GM11168 (cell line): ENCODE results near the gene ANKRD10.
"Not testable (repeated sequence)": the region's sequence is repeated elsewhere in the genome, so short reads cannot be mapped to it uniquely, and the experiment has no call there.

Experiments used
- in situ Hi-C: fragments of 300-500 bp; cut with MboI; formaldehyde crosslinking; loops from one replicate; pipeline ENCODE4 v1.12.0; 2022; ENCODE audit warnings: low sequenced_read_pairs; ENCODE audit not compliant: unreplicated experiment

ANKRD10 gene

DNA sequence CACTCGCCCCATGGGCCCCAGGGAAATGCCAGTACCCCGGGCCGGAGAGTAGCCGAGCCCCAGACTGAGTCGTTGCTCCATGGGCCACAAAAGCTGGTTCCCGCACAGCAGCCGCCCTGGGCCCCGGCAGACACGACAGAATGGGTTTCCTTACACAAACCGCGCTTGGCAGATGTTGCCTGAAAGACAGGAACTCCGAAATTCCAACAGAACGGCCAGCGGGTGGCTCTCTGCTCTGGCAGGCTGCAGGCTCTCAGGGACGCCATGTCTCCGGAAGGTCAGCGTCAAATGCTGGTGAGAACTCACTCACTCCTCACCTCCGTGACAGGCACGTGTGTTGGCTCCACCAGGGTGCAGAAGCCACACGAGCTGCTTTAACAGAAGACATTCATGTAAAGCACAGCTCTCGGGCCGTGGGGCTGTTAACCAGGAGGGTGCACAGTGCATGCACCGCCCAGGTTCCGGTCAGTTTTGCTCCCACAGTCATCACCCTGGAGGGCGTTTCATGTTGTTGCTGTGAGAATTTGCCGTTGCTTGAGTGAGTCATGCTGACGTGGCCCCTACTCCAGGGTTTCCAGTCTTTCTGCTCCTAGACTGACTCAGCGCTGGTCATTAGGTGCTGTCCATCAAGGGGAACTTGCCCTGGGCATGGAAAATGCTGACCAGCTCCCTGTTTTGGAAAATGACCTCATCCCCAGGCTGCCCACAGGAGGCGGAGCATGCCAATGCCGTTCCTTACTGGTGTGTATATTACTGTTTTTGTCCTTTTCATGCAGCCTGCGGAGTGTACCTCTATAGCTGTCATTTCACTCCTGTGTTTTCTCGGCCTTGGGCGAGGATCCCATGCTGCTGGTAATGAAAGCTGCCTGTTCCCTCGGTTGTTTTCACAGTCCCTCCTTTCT lies 44.8 kb downstream of the ANKRD10 start:
- in situ Hi-C loops: no loop called here

DNA sequence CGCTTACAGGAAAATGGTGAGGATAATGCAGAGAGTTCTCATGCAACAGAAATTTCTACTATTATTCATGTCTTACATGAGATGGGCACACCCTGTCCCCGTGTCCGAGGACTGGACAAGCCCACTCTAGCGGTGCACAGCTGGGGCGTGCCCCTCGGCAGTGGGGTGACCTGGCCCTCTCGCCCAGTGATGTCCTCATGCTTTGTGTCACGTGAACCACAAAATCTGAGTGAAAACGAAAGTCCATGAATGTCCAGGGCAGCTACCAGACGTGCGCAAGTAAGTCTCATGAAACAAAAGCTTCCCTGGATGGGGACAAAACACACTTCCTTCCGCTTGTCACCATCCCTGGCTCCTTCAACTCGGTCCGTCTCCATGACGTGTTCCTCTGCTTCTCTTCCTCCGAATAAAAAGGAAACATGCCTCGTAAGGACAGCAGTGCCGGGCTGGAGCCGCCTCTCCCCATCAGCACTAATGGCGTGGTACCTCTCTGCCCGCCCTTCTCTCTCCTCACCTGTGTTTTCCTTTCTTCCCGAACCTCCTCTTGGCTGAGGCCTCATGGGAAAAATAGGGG lies 45.6 kb downstream of the ANKRD10 start:
- in situ Hi-C loops: no loop called here

DNA sequence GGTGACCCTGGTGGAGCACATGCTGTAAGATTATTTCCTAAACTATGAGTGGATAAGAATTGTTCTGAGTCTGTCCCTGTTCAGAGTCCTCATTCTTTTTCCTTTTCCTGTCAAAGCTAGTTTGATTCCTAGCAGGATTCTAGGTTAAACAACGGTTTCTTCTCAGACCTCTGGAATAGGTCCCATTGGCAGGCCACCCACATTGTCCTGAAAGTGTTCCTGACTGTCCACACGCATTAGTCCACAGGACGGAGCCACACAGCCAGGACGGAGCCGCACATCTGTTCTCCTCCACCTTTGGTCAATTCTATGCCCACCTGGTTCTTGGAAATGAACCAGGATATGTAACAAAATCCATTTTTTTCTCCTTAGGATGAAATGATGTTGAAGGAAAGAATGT lies 46.1 kb downstream of the ANKRD10 start:
- in situ Hi-C loops: no loop called here

DNA sequence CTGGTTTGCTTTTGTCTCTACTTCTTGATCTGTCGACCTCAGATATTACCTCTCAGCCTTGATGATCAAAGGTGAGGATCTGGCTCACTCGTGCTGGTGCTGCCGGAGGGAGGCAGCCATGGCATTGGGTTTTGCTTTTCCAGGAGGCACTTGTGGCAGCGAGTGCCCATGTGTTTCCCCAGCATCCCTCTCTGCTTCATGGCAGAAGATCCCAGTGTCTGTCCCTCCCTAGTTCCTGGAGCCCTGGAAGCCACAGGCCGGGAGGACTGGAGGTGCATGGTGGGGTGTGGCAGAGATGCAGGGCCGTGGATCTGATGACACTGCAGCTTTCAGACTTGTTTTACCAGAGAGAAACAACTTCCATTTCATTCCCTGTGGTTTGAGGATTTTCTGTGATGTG lies 47.5 kb downstream of the ANKRD10 start:
- in situ Hi-C loops: no loop called here

DNA sequence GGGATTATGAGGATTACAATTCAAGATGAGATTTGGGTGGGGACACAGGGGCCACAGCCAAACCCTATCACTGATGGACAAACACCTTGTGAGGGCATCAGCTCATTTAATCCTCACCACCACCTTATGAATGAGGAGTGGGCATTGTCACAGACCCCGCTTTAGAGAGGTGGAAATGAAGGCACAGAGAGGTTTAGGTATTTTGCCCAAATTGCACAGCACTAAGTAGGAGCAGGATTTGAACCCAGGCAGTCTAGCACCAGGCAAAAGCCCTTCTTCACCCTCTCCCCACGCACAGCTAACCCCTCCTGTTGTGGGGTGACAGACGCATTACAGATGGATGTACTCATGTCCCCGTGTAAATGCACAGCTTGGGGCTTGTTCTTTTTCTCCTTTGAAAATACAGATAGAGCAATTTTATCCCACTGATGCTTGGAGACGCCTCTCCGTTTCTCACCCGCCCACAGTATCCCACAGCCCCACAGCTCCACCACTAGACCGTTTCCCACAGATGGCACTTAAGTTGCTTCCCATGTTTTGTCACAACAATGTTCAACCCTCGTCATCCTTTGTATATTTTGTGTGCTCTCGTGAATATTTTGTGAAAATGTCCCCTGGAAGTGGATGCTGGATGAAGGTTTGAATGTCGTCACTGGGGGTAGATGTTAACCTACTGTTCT lies 48.2 kb downstream of the ANKRD10 start:
- in situ Hi-C loops: no loop called here

DNA sequence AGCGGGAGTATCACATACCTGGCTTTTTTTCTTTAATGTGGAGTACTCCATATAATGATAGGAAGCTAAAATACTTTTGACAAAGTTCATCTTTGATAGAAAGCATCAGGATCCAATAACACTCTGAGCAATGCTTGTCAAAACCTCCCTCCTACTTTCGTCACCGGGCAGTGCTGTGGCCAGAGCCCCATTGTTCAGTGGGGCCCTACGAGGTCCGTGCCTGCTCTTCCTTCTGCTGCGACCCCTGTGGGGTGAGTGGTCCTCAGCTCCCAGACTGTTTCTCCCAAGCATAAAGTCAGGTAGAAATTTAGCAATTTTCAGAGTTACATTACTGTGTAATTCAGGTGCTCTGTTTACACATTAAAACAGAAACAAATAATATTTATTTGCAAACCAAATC lies 51.2 kb downstream of the ANKRD10 start:
- in situ Hi-C loops: no loop called here

DNA sequence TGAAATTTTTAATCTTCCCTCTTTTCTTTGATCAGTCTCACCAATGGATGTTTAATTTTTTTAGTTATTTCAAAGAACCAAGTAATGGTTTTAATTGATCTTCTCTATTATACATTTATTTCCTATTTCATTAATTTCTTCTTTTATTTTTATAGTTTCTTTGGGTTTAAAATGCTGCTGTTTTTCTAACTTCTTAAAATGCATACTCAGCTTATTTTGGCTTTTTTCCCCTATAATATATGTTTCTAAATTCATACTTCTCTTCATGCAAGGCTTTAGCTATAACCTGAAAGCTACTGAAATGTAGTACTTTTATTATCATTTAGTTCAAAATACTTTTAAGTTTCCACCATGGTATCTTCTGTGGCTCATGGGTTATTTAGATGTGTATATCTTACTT lies 53.9 kb downstream of the ANKRD10 start:
- in situ Hi-C loops: no loop called here

DNA sequence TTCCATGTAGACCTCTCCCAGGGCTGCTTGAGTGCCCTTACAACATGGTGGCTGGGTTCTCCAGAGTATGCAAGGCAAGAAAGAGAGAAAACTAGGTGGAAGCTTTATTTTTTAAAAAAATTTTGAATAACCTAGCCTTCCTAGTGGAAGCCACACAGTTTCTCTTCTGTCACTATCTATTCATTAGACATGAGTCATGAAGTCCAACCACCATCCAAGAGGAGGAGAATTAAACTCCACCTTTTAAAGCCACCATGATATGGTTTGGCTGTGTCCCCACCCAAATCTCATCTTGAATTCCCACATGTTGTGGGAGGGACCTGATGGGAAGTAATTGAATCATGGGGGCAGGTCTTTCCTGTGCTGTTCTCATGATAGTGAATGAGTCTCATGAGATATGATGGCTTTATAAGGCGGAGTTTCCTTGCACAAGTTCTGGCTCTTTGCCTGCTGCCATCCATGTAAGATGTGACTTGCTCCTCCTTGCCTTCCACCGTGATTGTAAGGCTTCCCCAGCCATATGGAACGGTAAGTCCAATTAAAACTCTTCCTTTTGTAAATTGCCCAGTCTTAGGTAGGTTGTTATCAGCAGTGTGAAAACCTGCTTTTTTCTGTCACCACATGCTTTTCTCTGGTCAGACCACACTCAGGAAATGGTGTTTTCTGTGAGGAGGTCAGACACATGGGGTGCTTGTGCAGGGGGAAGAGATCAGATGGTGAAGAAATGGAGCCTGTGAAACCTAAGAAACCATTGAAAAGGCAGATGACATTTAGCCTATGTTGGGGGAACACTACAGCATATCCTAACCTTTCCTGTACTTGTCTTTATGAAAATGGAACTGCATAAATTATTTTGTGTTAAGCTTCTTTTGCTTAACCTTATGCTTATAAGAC lies 57.7 kb downstream of the ANKRD10 start:
- in situ Hi-C loops: no loop called here

DNA sequence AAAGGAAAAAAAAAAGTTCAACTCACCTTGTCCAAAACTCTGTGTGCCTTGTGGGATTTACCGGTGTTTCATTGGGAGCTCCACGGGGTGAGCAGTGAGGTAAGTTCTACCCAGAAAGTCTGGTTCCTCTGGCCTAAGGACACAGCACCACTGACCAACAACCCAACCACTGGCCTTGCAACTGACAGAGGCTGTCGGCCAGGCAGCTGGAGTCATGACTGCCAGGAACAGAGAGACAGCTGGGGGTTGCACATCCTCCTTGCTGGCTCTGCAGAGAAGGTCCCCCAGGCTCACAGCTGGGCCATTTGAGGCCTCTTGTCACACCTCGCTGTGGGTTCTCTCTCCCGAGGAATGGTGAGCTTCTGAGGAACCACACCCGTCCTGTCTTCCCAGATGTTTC lies 59.5 kb downstream of the ANKRD10 start:
- in situ Hi-C loops: no loop called here

DNA sequence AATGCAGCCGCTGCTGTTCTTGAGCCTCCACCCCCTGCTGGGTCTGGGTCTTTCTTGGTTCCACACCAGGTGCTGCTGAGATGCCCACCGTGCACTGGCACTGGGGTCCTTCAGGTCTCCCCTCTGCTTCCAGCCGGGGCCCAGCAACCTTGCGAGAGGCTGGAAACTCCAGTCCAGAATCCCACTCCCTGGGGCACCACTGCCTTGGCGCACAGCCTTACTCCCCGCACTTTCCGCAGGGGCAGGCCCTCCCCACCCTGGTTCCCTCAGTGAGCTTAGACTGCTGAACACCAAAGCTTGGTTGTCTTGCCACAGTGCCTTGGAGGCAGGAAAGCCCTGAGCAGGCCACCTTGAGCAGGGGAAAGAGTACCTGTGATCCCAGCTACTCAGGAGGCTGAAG lies 60.0 kb downstream of the ANKRD10 start:
- in situ Hi-C loops: no loop called here

DNA sequence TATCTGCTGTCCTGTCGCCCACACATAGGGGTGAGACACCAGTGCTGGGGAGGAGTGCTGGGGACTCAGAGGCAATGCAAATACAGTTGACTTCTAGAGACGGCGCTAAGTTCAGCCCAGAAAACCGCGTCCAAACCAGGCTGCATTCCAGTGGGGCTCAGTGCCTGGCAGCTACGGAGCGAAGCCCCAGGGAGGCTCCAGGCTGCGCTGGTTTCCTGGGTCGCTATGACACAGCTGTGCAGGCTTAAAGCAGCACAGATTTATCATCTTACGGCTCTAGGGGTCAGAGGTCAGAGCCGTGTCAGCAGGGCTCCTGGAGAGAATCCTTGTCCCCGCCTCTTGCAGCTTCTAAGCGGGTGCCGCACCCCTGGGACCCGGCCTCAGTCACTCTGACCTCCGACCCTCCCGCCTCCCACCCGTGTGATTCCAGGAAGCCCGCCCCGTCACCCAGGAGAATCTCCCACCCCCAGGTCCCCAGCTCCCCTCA lies 61.6 kb downstream of the ANKRD10 start:
- in situ Hi-C loops: no loop called here

DNA sequence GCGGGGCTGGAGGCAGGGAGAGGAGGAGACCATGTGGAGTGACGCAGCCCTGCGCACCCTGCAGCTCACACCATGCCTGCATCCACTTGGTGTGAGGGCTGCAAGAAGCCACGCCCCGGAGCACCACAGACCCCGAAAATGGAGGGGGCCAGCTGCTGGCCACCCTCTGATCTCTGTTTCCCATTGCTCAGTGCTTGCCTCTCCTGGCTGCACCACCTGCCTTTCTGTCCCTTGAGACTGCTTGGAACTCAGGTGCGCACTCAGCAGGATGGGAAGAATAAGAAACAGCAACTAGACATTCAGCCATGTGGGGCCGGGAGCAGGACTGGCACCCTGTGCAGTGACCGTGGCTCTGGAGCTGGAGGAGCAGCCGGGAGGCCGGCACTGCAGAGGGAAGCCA lies 64.0 kb downstream of the ANKRD10 start:
- in situ Hi-C loops: no loop called here

DNA sequence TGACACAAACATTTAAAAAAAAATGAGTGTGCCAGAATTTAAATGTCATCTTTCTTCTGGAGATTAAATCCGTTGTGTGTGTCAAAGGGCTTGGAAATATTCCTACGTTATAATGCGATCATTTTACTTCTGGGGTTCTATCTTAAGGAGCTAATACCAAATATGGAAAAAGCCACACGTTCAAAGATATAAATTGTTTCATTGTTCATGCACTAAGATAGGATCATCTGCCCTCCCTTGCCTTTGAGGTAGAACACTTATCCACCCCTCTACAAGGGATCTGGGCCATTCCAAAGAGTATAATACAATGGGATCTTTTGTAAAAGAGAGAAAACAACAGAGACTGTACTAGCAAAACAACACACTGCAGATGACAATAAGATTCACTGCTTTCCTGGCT lies 64.9 kb downstream of the ANKRD10 start:
- in situ Hi-C loops: no loop called here

DNA sequence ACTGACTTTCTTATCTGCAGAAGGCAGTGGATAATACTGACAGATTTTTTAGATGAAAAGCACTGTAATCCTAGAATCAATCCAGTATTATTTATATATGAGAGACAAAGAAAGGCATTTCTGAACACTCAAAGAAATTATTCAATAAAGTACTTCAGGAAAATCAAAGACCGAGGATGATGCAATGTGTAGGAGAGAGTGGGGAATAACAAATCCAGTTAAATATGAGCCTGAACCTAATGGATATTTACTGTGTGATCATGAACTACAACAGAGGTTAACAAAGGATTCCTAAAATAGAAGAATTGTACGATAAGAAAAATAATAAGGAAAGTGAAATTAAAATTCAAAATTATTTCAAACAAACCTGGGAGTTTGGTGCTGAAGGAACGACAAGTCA lies 69.3 kb downstream of the ANKRD10 start:
- in situ Hi-C loops: loop anchor here (10.0 kb wide), 1 partner anchor 251 kb away; no protein-coding TSS in a partner anchor

DNA sequence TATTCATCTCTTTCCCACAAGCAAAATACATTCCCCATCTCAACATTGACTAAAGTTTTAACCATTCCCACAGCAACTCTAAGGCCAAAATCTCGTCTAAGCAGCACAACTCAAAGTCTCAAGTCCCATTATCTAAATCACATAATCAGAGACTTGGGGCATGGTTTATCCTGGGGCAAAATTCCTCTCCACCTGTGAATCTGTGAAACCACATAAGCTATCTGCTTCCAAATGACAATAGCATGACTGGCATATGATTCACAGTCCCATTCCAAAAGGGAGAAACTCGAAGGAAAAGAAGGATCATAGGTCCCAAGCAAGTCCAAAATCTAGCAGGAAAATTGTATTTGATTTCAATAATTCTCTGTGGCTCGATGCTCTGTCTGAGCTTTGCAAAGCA lies 73.0 kb downstream of the ANKRD10 start:
- in situ Hi-C loops: loop anchor here (10.0 kb wide), 1 partner anchor 247 kb away; no protein-coding TSS in a partner anchor

DNA sequence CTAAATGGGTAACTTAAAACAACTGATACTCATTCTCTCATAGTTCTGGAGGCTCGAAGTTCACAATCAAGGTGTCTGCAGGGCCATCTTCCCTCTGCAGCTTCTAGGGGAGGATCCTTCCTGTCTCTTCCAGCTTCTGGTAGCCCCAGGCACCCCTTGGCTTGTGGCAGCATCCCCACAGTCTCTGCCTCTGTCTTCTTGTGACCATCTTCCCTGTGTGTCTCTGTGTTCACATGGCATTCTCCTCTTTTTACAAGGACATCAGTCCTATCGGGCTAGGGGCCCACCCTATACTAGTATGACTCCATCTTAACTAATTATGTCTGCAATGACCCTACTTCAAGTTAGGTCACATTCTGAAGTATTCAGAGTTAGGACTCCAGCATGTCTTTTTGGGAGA lies 73.5 kb downstream of the ANKRD10 start:
- in situ Hi-C loops: loop anchor here (10.0 kb wide), 1 partner anchor 247 kb away; no protein-coding TSS in a partner anchor

DNA sequence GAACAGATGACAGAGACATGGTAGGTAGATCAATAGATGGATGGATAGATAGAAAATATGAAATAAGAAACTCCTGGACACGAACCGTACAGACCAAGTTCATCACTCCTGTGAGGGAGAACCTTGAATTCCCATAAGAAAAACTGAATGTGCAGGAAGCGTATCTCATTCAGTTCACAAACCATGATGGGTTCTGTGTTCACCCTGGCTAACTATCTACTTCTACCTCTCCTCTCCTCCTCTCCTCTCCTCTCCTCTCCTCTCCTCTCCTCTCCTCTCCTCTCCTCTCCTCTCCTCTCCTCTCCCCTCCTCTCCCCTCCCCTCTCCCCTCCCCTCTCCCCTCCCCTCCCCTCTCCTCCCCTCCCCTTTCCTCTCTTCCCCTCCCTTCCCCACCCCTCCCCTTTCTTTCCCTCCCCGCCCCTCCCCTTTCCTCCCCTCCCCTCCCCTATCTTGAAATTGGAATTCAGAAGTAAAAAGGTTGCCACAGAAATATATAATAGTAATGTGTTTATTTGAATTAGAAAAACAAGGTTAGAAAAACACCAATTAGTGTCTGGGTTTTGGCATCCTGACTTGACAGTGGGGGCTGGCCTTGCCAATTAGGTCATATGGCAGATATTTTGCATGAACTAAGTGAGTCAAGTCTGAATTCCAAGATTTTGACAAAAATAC lies 75.9 kb downstream of the ANKRD10 start:
- in situ Hi-C loops: no loop called here

DNA sequence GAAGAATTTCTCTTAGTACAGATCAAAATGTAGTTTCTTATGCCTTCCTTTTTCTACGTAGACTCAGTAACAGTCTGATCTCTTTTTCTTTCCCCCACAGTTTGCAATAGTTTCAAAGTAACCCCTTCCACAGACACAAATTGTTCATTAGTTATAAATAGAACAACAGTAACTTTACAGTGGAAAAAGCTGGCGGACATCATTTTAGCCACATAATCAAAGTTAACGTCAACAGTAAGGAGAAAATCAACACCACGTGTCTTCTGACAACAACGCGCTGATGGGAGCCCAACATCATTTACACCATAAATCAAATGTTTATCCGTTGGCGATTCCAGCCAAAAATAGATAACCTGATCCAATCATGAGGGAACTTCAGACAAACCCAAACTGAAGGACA lies 76.8 kb downstream of the ANKRD10 start:
- in situ Hi-C loops: no loop called here

DNA sequence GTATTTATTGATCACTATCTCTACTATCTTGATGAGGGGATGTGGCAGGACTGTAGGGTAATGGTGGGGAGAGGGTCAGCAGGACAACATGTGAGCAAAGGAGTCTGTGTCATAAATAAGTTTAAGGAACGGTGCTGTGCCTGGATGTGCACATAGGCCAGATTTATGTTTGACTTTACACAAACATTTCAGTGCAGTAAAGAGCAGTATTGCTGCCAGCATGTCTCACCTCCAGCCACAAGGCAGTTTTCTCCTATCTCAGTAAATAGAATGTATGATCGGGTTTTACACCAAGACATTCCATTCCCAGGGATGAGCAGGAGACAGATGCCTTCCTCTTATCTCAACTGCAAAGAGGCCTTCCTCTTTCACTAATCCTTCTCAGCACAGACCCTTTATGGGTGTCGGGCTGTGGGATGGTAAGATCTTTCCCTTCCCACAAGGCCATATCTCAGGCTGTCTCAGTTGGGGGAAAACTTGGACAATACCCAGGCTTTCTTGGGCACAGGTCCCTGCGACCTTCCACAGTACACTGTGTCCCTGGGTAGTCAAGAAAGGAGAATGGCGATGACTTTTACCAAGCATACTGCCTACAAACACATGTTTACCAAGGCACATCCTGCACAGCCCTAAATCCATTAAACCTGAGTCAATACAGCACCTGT lies 77.3 kb downstream of the ANKRD10 start:
- in situ Hi-C loops: not testable (repeated sequence)
